Neural cell (in vitro differentiated cells): Measurements from ENCODE around the gene VSIG4.

ENCODE experiments used
- POLR2AphosphoS5 ChIP-seq: IDR thresholded peaks from 2 replicates; pipeline ENCODE4 v1.6.1; 2012
- TF ChIP-seq, protein P1 (sequence below): fragments of 450-650 bp; IDR thresholded peaks from 2 replicates; pipeline ENCODE4 v1.5.1; 2014; ENCODE audit warnings: antibody characterized with exemption, mild to moderate bottlenecking, moderate library complexity; ENCODE audit not compliant: poor library complexity, severe bottlenecking
- TF ChIP-seq, protein P2 (sequence below): IDR thresholded peaks from 2 replicates; pipeline ENCODE4 v1.6.1; 2012; ENCODE audit warnings: borderline replicate concordance

DNA sequence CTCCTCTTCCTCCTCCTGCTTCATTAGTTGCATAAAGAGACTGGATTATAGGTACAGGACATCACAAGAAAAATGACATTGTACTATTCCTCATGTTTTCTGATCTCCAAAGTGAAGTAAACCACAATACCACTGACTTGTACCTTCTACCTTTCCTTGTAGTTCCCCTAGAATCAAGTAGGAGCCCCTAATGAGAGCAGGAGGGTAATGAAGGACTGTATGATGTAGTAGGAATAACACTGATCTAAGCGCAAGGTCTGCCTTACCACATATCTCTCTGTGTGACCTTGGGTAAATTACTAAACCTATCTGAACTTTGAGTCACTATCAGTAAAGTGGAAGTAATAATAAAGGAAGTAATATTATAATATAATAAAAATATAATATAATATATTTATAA is 3.6 kb downstream of the VSIG4 start:
- TF ChIP-seq, protein P1, sequence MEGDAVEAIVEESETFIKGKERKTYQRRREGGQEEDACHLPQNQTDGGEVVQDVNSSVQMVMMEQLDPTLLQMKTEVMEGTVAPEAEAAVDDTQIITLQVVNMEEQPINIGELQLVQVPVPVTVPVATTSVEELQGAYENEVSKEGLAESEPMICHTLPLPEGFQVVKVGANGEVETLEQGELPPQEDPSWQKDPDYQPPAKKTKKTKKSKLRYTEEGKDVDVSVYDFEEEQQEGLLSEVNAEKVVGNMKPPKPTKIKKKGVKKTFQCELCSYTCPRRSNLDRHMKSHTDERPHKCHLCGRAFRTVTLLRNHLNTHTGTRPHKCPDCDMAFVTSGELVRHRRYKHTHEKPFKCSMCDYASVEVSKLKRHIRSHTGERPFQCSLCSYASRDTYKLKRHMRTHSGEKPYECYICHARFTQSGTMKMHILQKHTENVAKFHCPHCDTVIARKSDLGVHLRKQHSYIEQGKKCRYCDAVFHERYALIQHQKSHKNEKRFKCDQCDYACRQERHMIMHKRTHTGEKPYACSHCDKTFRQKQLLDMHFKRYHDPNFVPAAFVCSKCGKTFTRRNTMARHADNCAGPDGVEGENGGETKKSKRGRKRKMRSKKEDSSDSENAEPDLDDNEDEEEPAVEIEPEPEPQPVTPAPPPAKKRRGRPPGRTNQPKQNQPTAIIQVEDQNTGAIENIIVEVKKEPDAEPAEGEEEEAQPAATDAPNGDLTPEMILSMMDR = no peak
- TF ChIP-seq, protein P2, sequence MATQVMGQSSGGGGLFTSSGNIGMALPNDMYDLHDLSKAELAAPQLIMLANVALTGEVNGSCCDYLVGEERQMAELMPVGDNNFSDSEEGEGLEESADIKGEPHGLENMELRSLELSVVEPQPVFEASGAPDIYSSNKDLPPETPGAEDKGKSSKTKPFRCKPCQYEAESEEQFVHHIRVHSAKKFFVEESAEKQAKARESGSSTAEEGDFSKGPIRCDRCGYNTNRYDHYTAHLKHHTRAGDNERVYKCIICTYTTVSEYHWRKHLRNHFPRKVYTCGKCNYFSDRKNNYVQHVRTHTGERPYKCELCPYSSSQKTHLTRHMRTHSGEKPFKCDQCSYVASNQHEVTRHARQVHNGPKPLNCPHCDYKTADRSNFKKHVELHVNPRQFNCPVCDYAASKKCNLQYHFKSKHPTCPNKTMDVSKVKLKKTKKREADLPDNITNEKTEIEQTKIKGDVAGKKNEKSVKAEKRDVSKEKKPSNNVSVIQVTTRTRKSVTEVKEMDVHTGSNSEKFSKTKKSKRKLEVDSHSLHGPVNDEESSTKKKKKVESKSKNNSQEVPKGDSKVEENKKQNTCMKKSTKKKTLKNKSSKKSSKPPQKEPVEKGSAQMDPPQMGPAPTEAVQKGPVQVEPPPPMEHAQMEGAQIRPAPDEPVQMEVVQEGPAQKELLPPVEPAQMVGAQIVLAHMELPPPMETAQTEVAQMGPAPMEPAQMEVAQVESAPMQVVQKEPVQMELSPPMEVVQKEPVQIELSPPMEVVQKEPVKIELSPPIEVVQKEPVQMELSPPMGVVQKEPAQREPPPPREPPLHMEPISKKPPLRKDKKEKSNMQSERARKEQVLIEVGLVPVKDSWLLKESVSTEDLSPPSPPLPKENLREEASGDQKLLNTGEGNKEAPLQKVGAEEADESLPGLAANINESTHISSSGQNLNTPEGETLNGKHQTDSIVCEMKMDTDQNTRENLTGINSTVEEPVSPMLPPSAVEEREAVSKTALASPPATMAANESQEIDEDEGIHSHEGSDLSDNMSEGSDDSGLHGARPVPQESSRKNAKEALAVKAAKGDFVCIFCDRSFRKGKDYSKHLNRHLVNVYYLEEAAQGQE = no peak
- TF ChIP-seq POLR2AphosphoS5 = no peak
